H9 (cell line): ENCODE measurements around the gene CAMK2B. TPM values are rescaled to one million over a fixed set of nuclear protein-coding genes. Genes with fewer than 3 reads are reported as not detected.

Experiments used
- DNase-seq: peaks from one replicate; pipeline ENCODE4 v3.0.0-alpha.2; 2017
- H2AFZ ChIP-seq: one replicate; pipeline ENCODE4 v1.6.1; 2013; ENCODE audit warnings: mild to moderate bottlenecking, low read length, control low read depth, moderate library complexity
- H2AK5ac ChIP-seq: 2 replicates; pipeline ENCODE4 v1.6.1; 2013; ENCODE audit warnings: low read length, control low read depth, mixed read lengths; ENCODE audit not compliant: insufficient read length
- H2BK120ac ChIP-seq: one replicate; pipeline ENCODE4 v1.6.1; 2013; ENCODE audit warnings: low read depth, mild to moderate bottlenecking, low read length, control low read depth, inconsistent platforms; ENCODE audit not compliant: poor library complexity, severe bottlenecking
- H2BK12ac ChIP-seq: 2 replicates; pipeline ENCODE4 v1.6.1; 2013; ENCODE audit warnings: low read length, control low read depth, mixed read lengths, low read depth; ENCODE audit not compliant: insufficient read length
- H2BK15ac ChIP-seq: 2 replicates; pipeline ENCODE4 v1.6.1; 2013; ENCODE audit warnings: low read depth, low read length, control low read depth
- H2BK20ac ChIP-seq: one replicate; pipeline ENCODE4 v1.6.1; 2013; ENCODE audit warnings: low read depth, mild to moderate bottlenecking, low read length, control low read depth, inconsistent platforms; ENCODE audit not compliant: poor library complexity, severe bottlenecking
- H2BK5ac ChIP-seq: 2 replicates; pipeline ENCODE4 v1.6.1; 2013; ENCODE audit warnings: low read length, control low read depth, mixed read lengths; ENCODE audit not compliant: insufficient read length
- H3K14ac ChIP-seq: 2 replicates; pipeline ENCODE4 v1.6.1; 2013; ENCODE audit warnings: low read length, control low read depth; ENCODE audit not compliant: insufficient read depth
- H3K18ac ChIP-seq: 2 replicates; pipeline ENCODE4 v1.6.1; 2013; ENCODE audit warnings: low read depth, mild to moderate bottlenecking, mixed read lengths, low read length, control low read depth; ENCODE audit not compliant: insufficient read length
- H3K23ac ChIP-seq: 2 replicates; pipeline ENCODE4 v1.6.1; 2013; ENCODE audit warnings: low read length, control low read depth, mixed read lengths, low read depth; ENCODE audit not compliant: insufficient read length
- H3K23me2 ChIP-seq: 2 replicates; pipeline ENCODE4 v1.6.1; 2013; ENCODE audit warnings: low read depth, mild to moderate bottlenecking, mixed read lengths, low read length, control low read depth; ENCODE audit not compliant: insufficient read length, poor library complexity, severe bottlenecking
- H3K27ac ChIP-seq: 2 replicates; pipeline ENCODE4 v1.5.1; 2013; ENCODE audit warnings: low read length, control low read depth, mixed read lengths, low read depth; ENCODE audit not compliant: insufficient read length
- H3K27me3 ChIP-seq: 2 replicates; pipeline ENCODE4 v1.6.1; 2013; ENCODE audit warnings: low read length, control low read depth, inconsistent platforms; ENCODE audit not compliant: insufficient read depth
- H3K4ac ChIP-seq: 2 replicates; pipeline ENCODE4 v1.6.1; 2013; ENCODE audit warnings: low read depth, mild to moderate bottlenecking, control low read depth, inconsistent platforms, low read length, moderate library complexity
- H3K4me1 ChIP-seq: 2 replicates; pipeline ENCODE4 v1.6.1; 2013; ENCODE audit warnings: low read length, control low read depth, inconsistent platforms; ENCODE audit not compliant: insufficient read depth
- H3K4me2 ChIP-seq: 2 replicates; pipeline ENCODE4 v1.6.1; 2013; ENCODE audit warnings: low read length, control low read depth, mixed read lengths; ENCODE audit not compliant: insufficient read length, insufficient read depth
- H3K56ac ChIP-seq: 2 replicates; pipeline ENCODE4 v1.6.1; 2013; ENCODE audit warnings: low read depth, mild to moderate bottlenecking, mixed read lengths, low read length, control low read depth; ENCODE audit not compliant: insufficient read length
- H3K79me1 ChIP-seq: 2 replicates; pipeline ENCODE4 v1.6.1; 2013; ENCODE audit warnings: low read depth, mild to moderate bottlenecking, moderate library complexity, low read length, control low read depth, inconsistent platforms; ENCODE audit not compliant: insufficient read depth, poor library complexity, severe bottlenecking
- H3K79me2 ChIP-seq: 2 replicates; pipeline ENCODE4 v1.6.1; 2013; ENCODE audit warnings: low read length, control low read depth, inconsistent platforms; ENCODE audit not compliant: insufficient read depth
- H3K9ac ChIP-seq: 2 replicates; pipeline ENCODE4 v1.6.1; 2013; ENCODE audit warnings: low read length, control low read depth, mixed read lengths; ENCODE audit not compliant: insufficient read length; ENCODE audit errors: extremely low read depth
- H3K9me3 ChIP-seq: one replicate; pipeline ENCODE4 v1.6.1; 2013; ENCODE audit warnings: low read depth, low read length, inconsistent platforms; ENCODE audit not compliant: control insufficient read depth
- H3T11ph ChIP-seq: one replicate; pipeline ENCODE4 v1.6.1; 2013; ENCODE audit warnings: mild to moderate bottlenecking, low read length, control low read depth, inconsistent platforms
- H4K20me1 ChIP-seq: one replicate; pipeline ENCODE4 v1.6.1; 2013; ENCODE audit not compliant: control insufficient read depth, insufficient read length, insufficient read depth
- H4K5ac ChIP-seq: 2 replicates; pipeline ENCODE4 v1.6.1; 2013; ENCODE audit warnings: low read depth, mild to moderate bottlenecking, mixed read lengths, low read length, control low read depth; ENCODE audit not compliant: insufficient read length
- H4K8ac ChIP-seq: replicated peaks from 2 replicates; pipeline ENCODE4 v1.6.1; 2013; ENCODE audit warnings: low read length, control low read depth, mixed read lengths, low read depth; ENCODE audit not compliant: insufficient read length
- H4K91ac ChIP-seq: 2 replicates; pipeline ENCODE4 v1.6.1; 2013; ENCODE audit warnings: low read depth, mild to moderate bottlenecking, moderate library complexity, mixed read lengths, low read length, control low read depth; ENCODE audit not compliant: insufficient read length
- H3K27ac Mint-ChIP-seq, 3 experiments: 2 replicates in 2 of 3; 3 replicates in 1 of 3; pipeline ENCODE4 v1.8.0; 2020 to 2021; ENCODE audit warnings: mixed read lengths in 3 of 3, mild to moderate bottlenecking in 1 of 3, moderate library complexity in 1 of 3
- H3K27me3 Mint-ChIP-seq: 2 replicates; pipeline ENCODE4 v1.8.0; 2021; ENCODE audit warnings: low read depth, mild to moderate bottlenecking, moderate library complexity, mixed read lengths
- H3K36me3 Mint-ChIP-seq, 3 experiments: 2 replicates in 2 of 3; 3 replicates in 1 of 3; pipeline ENCODE4 v1.8.0; 2020 to 2021; ENCODE audit warnings: low read depth in 3 of 3, mixed read lengths in 3 of 3; ENCODE audit not compliant: insufficient read depth in 1 of 3
- H3K4me1 Mint-ChIP-seq, 2 experiments: 2 replicates each; pipeline ENCODE4 v1.8.0; 2020; ENCODE audit warnings: mixed read lengths in 2 of 2
- H3K4me3 Mint-ChIP-seq, 2 experiments: 2 replicates in 1 of 2; 3 replicates in 1 of 2; pipeline ENCODE4 v1.8.0; 2020 to 2021; ENCODE audit warnings: mild to moderate bottlenecking in 2 of 2, mixed read lengths in 2 of 2, moderate library complexity in 1 of 2
- H3K9me3 Mint-ChIP-seq, 2 experiments: 2 replicates in 1 of 2; 3 replicates in 1 of 2; pipeline ENCODE4 v1.8.0; 2020; ENCODE audit warnings: mild to moderate bottlenecking in 2 of 2, mixed read lengths in 2 of 2, moderate library complexity in 1 of 2
- CTCF ChIP-seq: fragments of 200-600 bp; sonication (generic); conservative IDR thresholded peaks from 3 replicates; pipeline ENCODE4 v1.8.0; 2021; ENCODE audit warnings: antibody characterized with exemption, mild to moderate bottlenecking
- WGBS: extraction: QIAGEN DNeasy Blood & Tissue Kit; methylation state at CpG from one replicate; pipeline ENCODE4 v1.1.7; 2013; ENCODE audit warnings: missing lambda C conversion rate, low lambda C conversion rate, mixed read lengths; ENCODE audit not compliant: insufficient read length; ENCODE audit errors: extremely low coverage; 5-methylcytosine and 5-hydroxymethylcytosine counted together
- total RNA-seq: library from RNA; stranded (reverse); gene quantifications from 2 replicates; pipeline ENCODE4 v1.2.1, GENCODE V29; 2021

CAMK2B gene
- total RNA-seq, 1 experiment from 2014 or later: 0.17 TPM

GRCh38 chr7:44311561-44312495, 13.6 kb downstream of the CAMK2B start:
- H3K36me3 Mint-ChIP-seq: no peaks in the 10 kb centered on the region
- Histone ChIP-seq H4K8ac (no peak overlapping the region), H4K20me1 (no peaks in the 10 kb centered on the region), H3K14ac (no peak overlapping the region), H3K56ac (no peak overlapping the region), H2BK12ac (no peak overlapping the region), H3K23me2 (peaks cover 4% of the 10 kb centered on the region), H2AFZ (no peak overlapping the region), H2BK5ac (no peak overlapping the region), H3K27me3 (peaks cover 8% of the 10 kb centered on the region; the same call in 1 of the 2 replicates), H3K4ac (no peak overlapping the region), H4K5ac (no peak overlapping the region), H3K23ac (no peak overlapping the region), H3K79me2 (no peaks in the 10 kb centered on the region), H2BK15ac (no peak overlapping the region), H4K91ac (no peak overlapping the region), H2AK5ac (no peak overlapping the region), H3K79me1 (no peaks in the 10 kb centered on the region), H3K4me1 (no peaks in the 10 kb centered on the region), H3K18ac (no peak overlapping the region), H3K9ac (no peak overlapping the region), H3K4me2 (no peak overlapping the region), H2BK120ac (no peak overlapping the region), H3K27ac (no peak overlapping the region), H2BK20ac (no peak overlapping the region), H3K9me3 (no peaks in the 10 kb centered on the region), H3T11ph (no peak overlapping the region)
- DNase-seq: no peak
- no CpG with 5 or more reads among the region's 16 CpGs for WGBS
- H3K27ac Mint-ChIP-seq: no peak overlapping the region
- peaks cover 86% of the 10 kb centered on the region for H3K27me3 Mint-ChIP-seq
- H3K9me3 Mint-ChIP-seq: no peaks in the 10 kb centered on the region; a peak in 1 of 5 replicates
- no peak for TF ChIP-seq CTCF
- no peak overlapping the region for H3K4me3 Mint-ChIP-seq
- H3K4me1 Mint-ChIP-seq: peaks cover 0 to 2% of the 10 kb centered on the region in 2 experiments; a peak in 1 of 4 replicates
